ENCODE data around the gene MPPED1.

- no peak for TF ChIP-seq CTCF (IDR thresholded peaks at IDR 0.05)
- TF ChIP-seq POLR2A (IDR thresholded peaks at IDR 0.05) = no peak
Measured at GRCh38 chr22:43406186-43406790, 5.5 kb upstream of the MPPED1 start.

Measured in body of pancreas (tissue), 4 donors.